SU-DHL-6 (cell line): Measurements from ENCODE around the gene TRDN.

Experiments
- H2AFZ ChIP-seq: fragments of 200-600 bp; sonication (generic); 2 replicates; pipeline ENCODE4 v1.6.1; 2014; ENCODE audit warnings: low read depth, mild to moderate bottlenecking, moderate library complexity, mixed read lengths, antibody characterized with exemption, low read length; ENCODE audit not compliant: severe bottlenecking
- H3F3A ChIP-seq: fragments of 200-600 bp; shearing (Covaris generic); 2 replicates; pipeline ENCODE4 v1.6.0; 2016; ENCODE audit warnings: antibody characterized with exemption, mild to moderate bottlenecking; ENCODE audit not compliant: insufficient read depth
- H3K27ac ChIP-seq: fragments of 200-600 bp; sonication (generic); 2 replicates; pipeline ENCODE4 v1.5.1; 2016; ENCODE audit warnings: low read depth, mild to moderate bottlenecking, low read length, moderate library complexity, mixed read lengths
- H3K27me3 ChIP-seq: fragments of 200-600 bp; sonication (generic), shearing (Covaris generic); 2 replicates; pipeline ENCODE4 v1.6.0; 2014; ENCODE audit warnings: mild to moderate bottlenecking, low read length
- H3K36me3 ChIP-seq: fragments of 200-600 bp; sonication (generic); 2 replicates; pipeline ENCODE4 v1.6.1; 2014; ENCODE audit warnings: mild to moderate bottlenecking, low read length, mixed read lengths
- H3K4me2 ChIP-seq: fragments of 300-600, 200-600 bp; shearing (Covaris generic), sonication (generic); 2 replicates; pipeline ENCODE4 v1.6.0; 2014; ENCODE audit warnings: low read length, low read depth, mild to moderate bottlenecking; ENCODE audit not compliant: poor library complexity, severe bottlenecking
- H3K4me3 ChIP-seq: fragments of 200-600 bp; sonication (generic); 2 replicates; pipeline ENCODE4 v1.5.1; 2014; ENCODE audit warnings: antibody characterized with exemption, low read length, mild to moderate bottlenecking, mixed read lengths; ENCODE audit not compliant: insufficient read depth, poor library complexity, severe bottlenecking
- H3K79me2 ChIP-seq: fragments of 200-600 bp; sonication (generic); 2 replicates; pipeline ENCODE4 v1.6.1; 2014; ENCODE audit warnings: mild to moderate bottlenecking, low read length, moderate library complexity; ENCODE audit not compliant: insufficient read depth
- H3K9ac ChIP-seq: fragments of 200-600 bp; sonication (generic); 2 replicates; pipeline ENCODE4 v1.7.0; 2014; ENCODE audit warnings: mild to moderate bottlenecking, low read length
- H3K9me2 ChIP-seq: fragments of 200-600 bp; sonication (generic); replicated peaks from 2 replicates; pipeline ENCODE4 v1.6.1; 2014; ENCODE audit warnings: low read length; ENCODE audit not compliant: insufficient read depth
- H3K9me3 ChIP-seq: fragments of 200-600 bp; sonication (generic); 2 replicates; pipeline ENCODE4 v1.6.1; 2014; ENCODE audit warnings: low read length, mixed read lengths; ENCODE audit not compliant: insufficient read depth
- H4K20me1 ChIP-seq: fragments of 200-600 bp; sonication (generic); 2 replicates; pipeline ENCODE4 v1.6.1; 2014; ENCODE audit warnings: low read depth, mild to moderate bottlenecking, antibody characterized with exemption, low read length, moderate library complexity, mixed read lengths
- EZH2phosphoT487 ChIP-seq: fragments of 200-600 bp; sonication (generic), shearing (Covaris generic); conservative IDR thresholded peaks from 2 replicates; pipeline ENCODE4 v1.6.1; 2018; ENCODE audit warnings: mild to moderate bottlenecking, antibody characterized with exemption, low read length, moderate library complexity, mixed read lengths
- TF ChIP-seq, protein P1 (sequence below): fragments of 200-600 bp; sonication (generic); IDR thresholded peaks from one replicate; pipeline ENCODE4 v1.5.1; 2017; ENCODE audit warnings: antibody characterized with exemption, mild to moderate bottlenecking, low read length, moderate library complexity; ENCODE audit not compliant: insufficient read depth, poor library complexity, severe bottlenecking

TRDN gene

DNA sequence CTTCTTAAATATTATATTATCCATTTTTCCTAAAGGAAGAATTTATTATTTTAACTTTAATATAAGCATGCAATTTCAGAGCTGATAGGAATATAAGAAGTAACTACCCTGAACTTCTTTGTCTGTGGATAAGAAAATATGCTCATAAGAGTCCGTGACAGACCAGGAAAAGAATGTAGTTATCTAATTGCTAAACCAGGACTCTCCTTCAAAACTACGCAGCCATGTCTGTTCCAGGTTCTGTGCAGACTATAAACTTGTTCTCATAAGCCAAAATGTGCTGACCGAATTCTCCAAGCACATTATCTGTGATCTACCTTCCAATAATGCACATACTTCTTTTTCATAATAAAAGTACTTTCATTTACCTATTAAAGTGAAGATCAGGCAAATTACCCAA lies 116.5 kb downstream of the TRDN start:
- no peak overlapping the region for H2AFZ ChIP-seq
- H3K36me3 ChIP-seq = no peaks in the 10 kb centered on the region
- H3K79me2 ChIP-seq = no peaks in the 10 kb centered on the region
- H3K9me2 ChIP-seq = no peaks in the 10 kb centered on the region
- H3K27ac ChIP-seq = no peak overlapping the region
- no peaks in the 10 kb centered on the region for H3K27me3 ChIP-seq
- H3K9ac ChIP-seq = no peak overlapping the region
- TF ChIP-seq, protein P1, sequence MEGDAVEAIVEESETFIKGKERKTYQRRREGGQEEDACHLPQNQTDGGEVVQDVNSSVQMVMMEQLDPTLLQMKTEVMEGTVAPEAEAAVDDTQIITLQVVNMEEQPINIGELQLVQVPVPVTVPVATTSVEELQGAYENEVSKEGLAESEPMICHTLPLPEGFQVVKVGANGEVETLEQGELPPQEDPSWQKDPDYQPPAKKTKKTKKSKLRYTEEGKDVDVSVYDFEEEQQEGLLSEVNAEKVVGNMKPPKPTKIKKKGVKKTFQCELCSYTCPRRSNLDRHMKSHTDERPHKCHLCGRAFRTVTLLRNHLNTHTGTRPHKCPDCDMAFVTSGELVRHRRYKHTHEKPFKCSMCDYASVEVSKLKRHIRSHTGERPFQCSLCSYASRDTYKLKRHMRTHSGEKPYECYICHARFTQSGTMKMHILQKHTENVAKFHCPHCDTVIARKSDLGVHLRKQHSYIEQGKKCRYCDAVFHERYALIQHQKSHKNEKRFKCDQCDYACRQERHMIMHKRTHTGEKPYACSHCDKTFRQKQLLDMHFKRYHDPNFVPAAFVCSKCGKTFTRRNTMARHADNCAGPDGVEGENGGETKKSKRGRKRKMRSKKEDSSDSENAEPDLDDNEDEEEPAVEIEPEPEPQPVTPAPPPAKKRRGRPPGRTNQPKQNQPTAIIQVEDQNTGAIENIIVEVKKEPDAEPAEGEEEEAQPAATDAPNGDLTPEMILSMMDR = no peak
- no peak for TF ChIP-seq EZH2phosphoT487
- H3K4me3 ChIP-seq = no peak overlapping the region
- H3K9me3 ChIP-seq = no peaks in the 10 kb centered on the region
- no peak overlapping the region for H3K4me2 ChIP-seq
- no peaks in the 10 kb centered on the region for H3F3A ChIP-seq
- no peaks in the 10 kb centered on the region for H4K20me1 ChIP-seq

DNA sequence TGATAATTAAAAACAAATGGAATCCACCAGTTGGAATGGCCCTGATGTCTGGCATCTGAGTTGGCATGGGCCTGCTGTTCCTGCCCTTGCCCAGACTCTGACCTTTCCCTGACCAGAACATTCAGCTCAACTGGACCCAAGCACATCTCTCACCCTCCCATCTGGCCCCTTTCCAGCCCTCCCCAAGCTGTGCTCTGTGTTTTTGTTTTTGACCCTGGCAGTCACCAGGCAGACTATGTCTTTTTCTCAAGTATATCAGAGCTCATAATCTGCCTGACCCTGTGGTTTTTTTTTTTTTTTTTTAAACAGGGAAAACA lies 117.6 kb downstream of the TRDN start:
- H3K4me3 ChIP-seq = no peak overlapping the region
- H3K9me2 ChIP-seq = no peaks in the 10 kb centered on the region
- H3K4me2 ChIP-seq = no peak overlapping the region

DNA sequence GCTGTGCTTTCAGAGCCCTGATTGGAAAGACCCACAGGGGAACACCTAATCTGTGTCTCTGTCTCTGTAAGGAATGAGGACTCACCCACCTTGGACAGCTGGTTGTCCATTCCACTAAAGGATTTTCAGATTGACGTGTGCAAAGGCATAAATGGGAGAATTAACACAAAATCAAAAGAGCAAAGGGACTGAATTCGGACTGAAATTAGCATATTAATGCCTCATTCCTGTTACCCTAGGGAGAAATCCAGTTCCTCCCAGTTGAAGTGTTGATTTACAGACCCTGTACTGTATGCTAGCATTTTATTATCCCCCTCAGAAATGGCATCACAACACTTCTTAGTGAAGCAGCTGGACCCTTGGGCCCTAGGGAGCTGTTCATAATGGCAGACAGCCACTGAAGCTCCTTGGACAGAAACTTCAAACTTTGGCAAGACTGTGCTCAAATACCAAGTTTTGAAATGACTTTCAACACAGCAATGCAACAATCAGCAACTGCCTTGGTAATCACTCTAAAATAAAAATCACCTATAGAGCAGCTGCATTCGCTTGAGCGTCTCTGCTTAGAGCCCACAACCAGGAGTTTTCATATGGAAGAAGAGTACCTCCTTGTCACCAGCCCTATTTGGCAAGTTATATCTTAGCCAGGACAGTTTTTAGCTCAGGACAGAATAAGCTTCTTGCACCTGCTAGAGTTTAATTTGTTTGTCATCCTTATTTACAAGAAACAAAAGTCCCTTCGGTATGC lies 118.1 kb downstream of the TRDN start:
- H3F3A ChIP-seq = no peaks in the 10 kb centered on the region
- H3K4me3 ChIP-seq = no peak overlapping the region
- no peaks in the 10 kb centered on the region for H3K9me2 ChIP-seq
- no peaks in the 10 kb centered on the region for H3K27me3 ChIP-seq
- no peaks in the 10 kb centered on the region for H4K20me1 ChIP-seq
- H2AFZ ChIP-seq = no peak overlapping the region
- no peaks in the 10 kb centered on the region for H3K79me2 ChIP-seq
- H3K9ac ChIP-seq = no peak overlapping the region
- no peaks in the 10 kb centered on the region for H3K36me3 ChIP-seq
- no peak overlapping the region for H3K4me2 ChIP-seq
- H3K9me3 ChIP-seq = no peaks in the 10 kb centered on the region
- TF ChIP-seq, protein P1 = no peak
- TF ChIP-seq EZH2phosphoT487 = no peak
- no peak overlapping the region for H3K27ac ChIP-seq

More for the DNA sequence above, 117.6 kb downstream of the TRDN start:
- Histone ChIP-seq H3K79me2 (no peaks in the 10 kb centered on the region), H3K36me3 (no peaks in the 10 kb centered on the region), H3K9ac (no peak overlapping the region), H3K27ac (no peak overlapping the region), H3K27me3 (no peaks in the 10 kb centered on the region), H2AFZ (no peak overlapping the region), H3K9me3 (no peaks in the 10 kb centered on the region), H4K20me1 (no peaks in the 10 kb centered on the region), H3F3A (no peaks in the 10 kb centered on the region)
- no peak for TF ChIP-seq EZH2phosphoT487
- TF ChIP-seq, protein P1 = no peak
